ENCODE results near the gene TEP1. TPM values are rescaled to one million over a fixed set of nuclear protein-coding genes. Genes with fewer than 3 reads are reported as not detected.

The TEP1 gene
- total and polyA plus RNA-seq, 2 of the 13 experiments (the other 11 are each of a cell fraction or from before 2014, with no cell fraction given) = 11.0 to 12.8 TPM

- TF ChIP-seq MEF2D (CRISPR knock-in tag; IDR thresholded peaks at IDR 0.05) = peak; percentile 92; the same call in 1 of the 2 replicates
- no peak; the same call in 1 of the 2 replicates for TF ChIP-seq JDP2 (CRISPR knock-in tag; IDR thresholded peaks at IDR 0.05; ENCODE audit: borderline replicate concordance)
- peak; percentile 96 for TF ChIP-seq SNAPC2 (CRISPR knock-in tag; IDR thresholded peaks at IDR 0.05)
- no peak for TF ChIP-seq TAF15 (IDR thresholded peaks at IDR 0.05; ENCODE audit: low read depth, low read length, poor library complexity, severe bottlenecking)
- peak; percentile 65; the same call in 1 of the 2 replicates for TF ChIP-seq ZNF256 (CRISPR knock-in tag; conservative IDR thresholded peaks at IDR 0.05)
- TF ChIP-seq PHB2 (IDR thresholded peaks at IDR 0.05; ENCODE audit: partially characterized antibody) = no peak
- peak; percentile 90 for TF ChIP-seq PHF5A (CRISPR knock-in tag; IDR thresholded peaks at IDR 0.05; ENCODE audit: low read depth, unreplicated experiment)
- peak; percentile 100 for TF ChIP-seq RAD51 (IDR thresholded peaks at IDR 0.05; ENCODE audit: borderline replicate concordance)
- peak; percentile 86; the same call in 1 of the 2 replicates for TF ChIP-seq ZNF550 (CRISPR knock-in tag; IDR thresholded peaks at IDR 0.05; ENCODE audit: borderline replicate concordance)
- TF ChIP-seq CAMTA2 (CRISPR knock-in tag; IDR thresholded peaks at IDR 0.05; ENCODE audit: borderline replicate concordance) = no peak
- peak; percentile 94 for TF ChIP-seq NR0B2 (CRISPR knock-in tag; IDR thresholded peaks at IDR 0.05)
- TF ChIP-seq ZFP37 (CRISPR knock-in tag; IDR thresholded peaks at IDR 0.05; ENCODE audit: borderline replicate concordance) = peak; percentile 97
- peak; percentile 12; the same call in 1 of the 2 replicates for TF ChIP-seq ZBTB4 (CRISPR knock-in tag; IDR thresholded peaks at IDR 0.05; ENCODE audit: borderline replicate concordance)
- TF ChIP-seq ZNF460 (CRISPR knock-in tag; IDR thresholded peaks at IDR 0.05; ENCODE audit: borderline replicate concordance) = no peak
- TF ChIP-seq ZNF180 (CRISPR knock-in tag; IDR thresholded peaks at IDR 0.05; ENCODE audit: borderline replicate concordance, low read depth) = no peak
- no peak; the same call in 1 of the 2 replicates for TF ChIP-seq ISL2 (CRISPR knock-in tag; IDR thresholded peaks at IDR 0.05)
- peak; percentile 92 for TF ChIP-seq HOXA3 (CRISPR knock-in tag; IDR thresholded peaks at IDR 0.05)
- TF ChIP-seq ZNF646 (CRISPR knock-in tag; IDR thresholded peaks at IDR 0.05) = no peak
- TF ChIP-seq MIER3 (CRISPR knock-in tag; IDR thresholded peaks at IDR 0.05; ENCODE audit: borderline replicate concordance) = peak; percentile 90
Measured at GRCh38 chr14:20461225-20462141, 48.2 kb upstream of the TEP1 start, which contains the start of gene PIP4P1 (continued).
